GM18517 (cell line): ENCODE results near the gene CACNA1D.

ENCODE experiments used
- ATAC-seq: cut with Tn5 transposase; IDR thresholded peaks from one replicate; pipeline ENCODE4 v1.9.1; 2021; ENCODE audit warnings: mild to moderate bottlenecking, moderate library complexity; ENCODE audit not compliant: unreplicated experiment

CACNA1D gene

DNA sequence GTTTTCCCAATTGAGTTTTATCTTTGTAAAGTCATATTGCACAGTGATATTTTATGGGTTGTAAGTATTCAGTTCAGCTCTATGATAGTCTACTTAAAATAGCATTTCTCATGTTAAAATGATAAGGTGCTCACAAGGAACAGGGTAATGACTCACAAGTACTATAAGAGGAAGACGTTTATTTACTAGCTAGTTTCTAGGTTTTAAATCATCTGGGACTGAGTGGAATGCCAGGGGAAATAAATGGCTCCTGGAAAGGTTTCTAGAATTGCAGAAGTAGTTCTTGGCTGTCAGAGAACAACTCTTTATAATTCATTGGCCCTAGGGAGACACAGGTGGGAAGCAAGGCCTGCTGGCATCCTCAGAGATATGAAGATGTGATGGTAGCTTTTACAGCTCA lies 239.0 kb downstream of the CACNA1D start:
- no peak for ATAC-seq

DNA sequence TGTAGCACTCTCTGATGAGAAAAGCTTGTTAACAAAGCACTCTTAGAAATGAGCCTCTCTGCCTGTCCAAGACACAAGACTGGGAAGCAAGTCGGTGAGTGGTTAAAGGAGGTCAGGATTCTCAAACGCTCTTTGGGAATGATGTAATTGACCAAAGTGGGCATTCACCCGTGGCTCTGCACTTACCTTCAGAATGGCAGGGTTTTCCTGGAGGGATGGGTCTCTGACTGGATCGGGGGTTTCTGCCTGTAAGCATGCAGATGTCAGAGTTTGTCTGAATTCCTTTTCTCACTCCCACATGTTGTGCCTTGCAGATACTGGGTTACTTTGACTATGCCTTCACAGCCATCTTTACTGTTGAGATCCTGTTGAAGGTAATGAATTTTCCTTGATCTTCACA lies 245.6 kb downstream of the CACNA1D start:
- ATAC-seq = no peak

DNA sequence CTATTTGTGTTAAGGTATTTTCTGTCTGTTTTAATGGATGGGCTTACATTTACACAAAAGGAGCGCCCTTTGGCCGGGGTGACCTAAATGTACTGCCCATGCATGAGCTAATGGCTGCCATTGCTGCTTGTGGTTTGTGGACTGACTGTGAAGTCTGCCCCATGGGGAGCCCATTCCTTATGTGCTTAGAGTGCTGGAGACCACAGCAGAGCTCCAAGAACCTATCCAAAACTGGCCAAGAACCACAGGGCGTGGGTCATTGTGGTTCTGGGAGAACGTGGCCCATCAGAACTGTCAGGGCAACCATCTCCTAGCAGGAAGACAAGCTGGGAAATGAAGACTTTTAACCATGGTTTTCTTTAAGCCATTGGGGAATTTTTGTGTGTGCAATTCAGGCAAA lies 246.5 kb downstream of the CACNA1D start:
- ATAC-seq = no peak

DNA sequence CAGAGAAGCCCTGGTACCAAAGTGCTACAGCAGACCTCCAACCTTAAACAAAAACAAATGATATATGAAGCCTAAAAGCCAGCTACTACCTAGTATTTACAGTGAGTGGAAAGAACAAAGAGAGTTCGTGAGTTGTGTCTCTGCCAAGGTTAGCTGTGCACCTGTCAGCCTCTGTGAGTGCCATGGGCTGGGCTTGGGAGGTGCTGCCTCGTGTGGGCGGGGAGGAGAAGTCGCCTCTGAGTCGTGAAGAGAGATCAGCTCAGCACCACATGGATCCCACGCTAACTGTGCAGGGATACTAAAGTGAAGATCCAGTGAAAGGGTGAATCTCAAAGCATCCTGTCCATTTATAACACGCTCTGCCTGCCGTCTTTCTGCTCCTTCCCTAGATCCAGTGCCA lies 249.9 kb downstream of the CACNA1D start:
- no peak for ATAC-seq

DNA sequence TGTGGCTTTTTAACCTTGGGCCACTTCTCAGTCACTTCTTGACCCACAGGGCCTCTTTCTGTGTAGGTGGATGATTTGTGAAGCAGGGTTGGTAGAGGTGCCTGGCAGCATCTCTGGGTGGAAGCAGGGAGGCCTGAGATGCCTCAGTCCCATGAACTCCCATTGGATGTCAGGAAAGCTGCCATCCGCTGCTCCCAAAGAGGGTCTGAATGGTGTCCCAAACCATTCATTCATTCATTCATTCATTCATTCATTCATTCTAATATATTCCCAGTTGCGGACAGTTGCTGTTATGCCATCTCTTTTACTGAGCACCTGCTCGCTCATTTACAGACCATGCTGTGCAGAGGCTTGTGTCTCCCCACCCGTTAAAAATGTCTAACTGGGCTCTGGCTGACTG lies 253.1 kb downstream of the CACNA1D start:
- no peak for ATAC-seq

DNA sequence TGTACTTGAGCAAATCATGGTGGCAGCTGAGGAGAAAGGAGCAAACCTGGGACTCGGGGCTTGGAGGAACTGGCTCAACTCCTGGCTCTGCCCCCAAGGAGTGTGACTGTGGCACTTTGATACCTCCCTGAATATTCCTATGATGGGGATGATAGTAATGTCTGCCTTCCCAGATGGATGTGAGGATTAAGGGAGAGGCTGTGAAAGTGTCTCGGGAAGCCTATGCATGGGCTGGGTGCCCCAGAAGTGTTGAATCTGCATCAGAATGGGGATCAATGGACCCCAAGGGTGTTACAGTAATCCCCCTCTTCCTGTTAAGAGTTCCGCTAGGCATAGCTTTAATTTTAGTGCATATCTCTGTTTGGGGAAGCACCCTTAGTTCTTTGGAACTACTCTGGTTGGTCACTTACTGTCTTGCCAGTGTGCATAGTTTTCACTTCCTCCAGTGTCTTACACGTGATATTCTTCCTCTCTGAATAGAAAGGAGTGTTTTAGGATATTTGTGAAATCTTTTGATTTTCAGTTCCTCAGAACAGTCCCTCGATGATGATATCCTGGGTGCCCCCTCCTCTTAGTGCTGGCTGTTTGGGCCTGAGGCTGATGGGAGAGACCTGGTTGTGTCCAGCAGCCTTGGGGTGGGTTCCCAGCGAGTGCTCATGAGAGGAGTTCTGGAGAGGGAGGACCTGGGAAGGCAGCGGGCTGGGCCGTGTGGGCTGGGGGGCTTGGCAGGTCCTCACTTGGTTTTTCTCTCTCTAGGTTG lies 254.3 kb downstream of the CACNA1D start:
- ATAC-seq = peak; percentile 90

DNA sequence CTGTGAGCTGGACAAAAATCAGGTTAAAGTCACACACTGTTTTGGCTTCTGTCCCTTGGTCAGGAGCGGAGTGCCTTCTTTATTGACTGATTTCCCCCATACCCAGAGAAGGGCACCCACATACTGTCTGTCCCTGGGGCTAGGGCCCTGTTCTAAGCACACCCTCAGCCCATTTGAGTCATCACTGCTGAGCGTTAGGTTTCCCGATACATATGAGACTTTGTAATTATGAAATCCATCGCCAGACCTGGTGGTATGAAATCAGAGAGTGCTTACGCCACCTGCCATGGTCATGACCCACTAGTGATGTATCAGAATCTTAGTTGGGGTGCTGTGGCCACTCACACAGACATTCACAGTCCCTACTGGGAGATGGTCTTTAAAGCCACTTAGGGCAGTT lies 255.0 kb downstream of the CACNA1D start:
- no peak for ATAC-seq

DNA sequence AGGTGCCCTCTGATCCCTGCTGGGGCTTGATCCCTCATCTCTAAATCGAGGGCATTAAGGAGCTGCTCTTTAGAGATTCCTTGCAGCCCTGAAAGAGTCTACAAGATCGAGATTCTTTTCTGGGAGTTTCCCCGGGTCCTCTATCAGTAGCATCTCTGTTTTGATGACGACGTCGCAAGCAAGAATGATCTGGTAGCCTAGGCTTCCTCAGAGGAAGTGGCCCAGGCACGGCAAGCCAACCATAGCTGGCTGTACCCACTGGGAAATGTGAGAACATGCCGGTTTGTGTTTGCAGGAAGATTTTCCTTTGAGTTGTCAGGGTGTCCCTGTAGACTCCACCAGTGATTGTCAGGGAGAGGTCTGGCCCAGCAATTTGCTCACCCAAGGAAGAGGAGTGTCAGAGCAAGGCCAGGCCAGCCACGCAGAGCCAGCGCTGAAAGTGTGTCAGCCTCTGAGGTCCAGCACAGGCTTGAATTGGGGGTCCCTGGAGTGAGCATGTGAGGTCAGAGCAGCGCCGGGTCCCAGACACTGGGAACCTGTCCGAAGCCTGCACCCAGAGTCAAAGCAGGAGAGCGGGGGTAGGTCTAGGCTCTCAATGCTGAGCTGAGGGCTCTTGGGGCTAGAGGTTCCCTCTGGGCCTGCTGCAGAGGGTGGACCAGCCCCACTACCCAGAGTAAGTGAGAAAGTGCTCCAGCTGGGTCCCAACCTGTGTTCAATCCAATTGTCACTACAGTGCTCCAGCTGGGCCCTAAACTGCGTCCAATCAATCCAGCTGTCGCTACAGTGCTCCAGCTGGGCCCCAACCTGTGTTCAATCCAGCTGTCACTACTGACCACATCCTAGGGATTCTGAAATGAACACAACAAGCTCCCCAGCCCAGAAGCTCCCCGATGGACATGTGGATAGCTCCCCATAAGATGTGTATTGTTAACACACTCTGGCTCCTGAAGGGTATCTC lies 256.1 kb downstream of the CACNA1D start:
- ATAC-seq = no peak

DNA sequence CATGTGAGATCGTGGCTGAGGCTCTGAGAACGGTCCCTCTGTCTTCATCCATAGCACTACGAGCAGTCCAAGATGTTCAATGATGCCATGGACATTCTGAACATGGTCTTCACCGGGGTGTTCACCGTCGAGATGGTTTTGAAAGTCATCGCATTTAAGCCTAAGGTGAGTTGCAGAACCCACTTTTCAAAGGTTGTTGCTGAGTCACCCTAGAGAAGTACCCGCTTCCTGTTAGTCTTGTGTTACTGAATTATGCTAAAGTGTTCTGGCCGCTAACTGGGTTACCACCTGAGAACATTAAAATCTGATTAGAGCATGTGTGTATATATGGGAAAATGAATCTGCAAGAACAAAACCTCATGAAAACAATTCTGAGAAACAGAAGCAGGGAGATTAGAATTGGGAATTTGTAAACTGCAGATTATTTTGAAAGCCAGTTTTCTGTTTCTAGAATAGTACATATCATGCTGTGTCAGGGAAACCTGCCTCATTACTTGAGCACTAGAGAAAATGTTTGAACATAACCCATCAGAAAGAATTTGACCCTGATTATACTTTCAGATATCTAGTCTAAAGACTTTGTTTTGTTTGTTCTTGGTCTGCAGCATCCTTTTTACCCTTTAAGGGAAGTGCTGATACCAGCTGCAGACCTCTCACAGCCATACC lies 259.2 kb downstream of the CACNA1D start:
- peak; percentile 36 for ATAC-seq

DNA sequence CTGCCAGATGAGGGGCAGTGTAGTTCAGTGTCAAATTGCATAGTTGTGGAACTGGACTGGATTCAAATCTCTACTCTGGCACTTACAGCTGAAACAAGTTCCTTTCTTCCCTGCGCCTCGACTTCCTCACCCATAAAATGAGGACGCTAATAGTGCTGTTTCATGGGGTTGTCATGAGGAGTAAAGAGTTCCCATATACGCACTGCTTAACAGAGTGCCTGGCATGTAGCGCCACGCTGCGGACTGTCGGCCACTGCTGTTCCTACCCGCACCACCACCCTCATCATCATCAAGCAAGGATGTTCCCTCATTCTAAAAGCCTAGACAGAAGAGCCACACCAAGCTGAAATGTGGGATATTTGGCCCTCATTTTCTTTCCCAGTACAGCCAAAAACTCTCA lies 259.9 kb downstream of the CACNA1D start:
- no peak for ATAC-seq

DNA sequence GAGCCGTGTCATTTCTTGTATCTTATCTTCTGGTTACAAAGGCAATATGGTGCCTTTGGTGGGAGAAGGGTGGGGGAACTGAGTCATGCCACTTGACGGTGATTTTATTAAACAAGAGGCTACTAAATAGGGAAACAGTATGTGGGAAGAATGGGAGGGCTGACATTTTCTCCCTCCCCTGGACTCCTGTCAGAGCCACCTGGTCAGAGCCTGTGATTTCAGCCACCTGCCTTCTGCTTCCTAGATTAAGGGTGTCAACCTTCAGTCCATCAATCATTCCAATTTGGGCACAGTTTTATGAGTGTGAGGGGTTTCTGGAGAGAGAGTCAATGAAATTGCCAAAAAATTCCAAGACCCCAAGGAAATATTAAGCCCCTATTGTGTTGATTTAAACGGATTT lies 264.4 kb downstream of the CACNA1D start:
- ATAC-seq = no peak

DNA sequence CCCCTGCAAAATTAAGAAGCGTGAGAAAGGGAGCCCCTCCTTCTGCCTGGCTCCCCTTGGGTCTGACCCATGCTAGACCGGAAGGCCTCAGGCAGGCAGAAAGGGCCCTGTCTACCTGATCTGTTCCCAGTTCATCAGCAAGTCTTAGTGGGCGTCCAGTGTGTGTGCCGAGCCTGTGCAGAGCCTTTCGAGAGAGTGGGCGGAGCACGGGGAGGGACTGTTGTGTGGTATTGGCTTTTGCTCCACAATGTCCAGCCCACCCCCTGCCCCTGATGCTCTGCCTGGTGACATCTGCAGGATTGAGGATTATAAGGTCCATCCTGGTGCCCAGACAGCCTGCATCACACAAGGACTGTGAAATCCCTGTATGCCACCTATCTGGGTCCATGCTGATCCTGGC lies 268.9 kb downstream of the CACNA1D start:
- no peak for ATAC-seq

DNA sequence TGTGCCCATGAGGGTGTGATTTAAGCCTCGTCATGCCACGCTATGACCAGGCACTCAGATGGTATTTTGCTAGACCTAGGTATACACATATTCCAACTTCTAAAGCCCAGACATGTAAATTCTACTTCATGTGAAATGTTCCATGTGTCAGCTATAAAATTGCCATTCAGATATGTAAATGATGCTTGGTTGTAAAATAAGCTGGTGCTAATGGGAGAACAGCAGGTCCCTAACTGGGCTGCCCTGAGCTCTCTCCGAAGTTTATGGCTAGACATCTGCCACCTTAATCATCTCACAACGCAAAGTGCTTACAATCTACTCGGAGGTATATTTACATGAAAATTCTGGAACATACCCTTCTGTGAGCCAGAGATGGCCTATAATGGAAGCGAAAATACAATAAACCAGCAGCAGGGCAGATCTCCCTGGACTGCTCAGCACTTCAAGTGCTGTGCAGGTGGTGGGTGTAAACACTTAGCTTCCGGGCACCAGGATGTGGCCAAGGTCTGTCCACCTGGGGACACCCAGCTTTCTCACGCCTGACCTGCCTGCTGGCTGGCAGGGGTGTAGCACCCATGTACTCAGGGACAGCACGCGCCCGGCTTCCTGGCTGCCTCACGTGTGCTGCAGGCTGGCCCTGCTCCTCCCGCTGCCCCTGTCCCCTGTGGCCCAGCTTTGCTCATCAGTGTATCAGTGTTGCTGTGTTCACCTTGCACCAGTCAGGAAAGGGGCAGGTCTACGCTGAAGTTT lies 269.8 kb downstream of the CACNA1D start:
- ATAC-seq = no peak

DNA sequence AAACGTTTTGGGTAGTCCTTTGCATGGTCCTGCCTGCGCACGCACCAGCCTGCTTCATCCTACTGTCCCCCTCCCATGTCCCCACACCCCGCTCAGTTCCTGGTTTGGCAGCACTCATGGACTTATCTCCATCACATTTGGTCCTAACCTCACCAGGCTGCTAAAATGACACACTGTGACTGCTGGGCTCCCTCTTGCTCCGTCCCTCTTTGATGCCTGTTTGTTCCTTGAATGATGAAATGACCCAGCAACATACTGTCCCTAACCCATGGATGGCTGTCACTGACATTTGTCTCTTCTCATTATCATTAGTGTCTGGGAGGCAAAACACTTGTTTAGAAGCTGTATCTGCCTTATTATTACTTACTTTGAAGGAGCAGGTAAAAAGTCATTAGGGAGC lies 271.3 kb downstream of the CACNA1D start:
- ATAC-seq = no peak

DNA sequence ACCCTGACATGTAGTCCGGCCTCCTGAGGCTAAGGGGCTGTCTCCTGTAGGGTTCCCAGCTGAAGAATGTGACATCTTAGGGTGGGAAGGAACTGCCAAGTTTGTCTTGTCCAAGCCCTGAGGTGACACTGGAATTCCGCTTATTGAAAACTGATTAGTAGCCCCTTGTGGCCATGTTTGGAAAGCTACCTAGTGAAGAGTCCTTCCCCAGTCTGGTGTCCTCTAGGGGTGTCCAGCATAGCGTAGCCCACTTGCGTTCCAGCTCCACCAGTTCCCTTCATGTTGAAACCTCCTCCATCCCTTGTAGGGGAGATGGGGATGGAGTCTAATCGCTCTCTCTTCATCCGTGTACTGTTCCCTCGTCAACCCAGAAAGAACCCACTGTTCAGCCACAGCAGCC lies 272.3 kb downstream of the CACNA1D start:
- no peak for ATAC-seq

DNA sequence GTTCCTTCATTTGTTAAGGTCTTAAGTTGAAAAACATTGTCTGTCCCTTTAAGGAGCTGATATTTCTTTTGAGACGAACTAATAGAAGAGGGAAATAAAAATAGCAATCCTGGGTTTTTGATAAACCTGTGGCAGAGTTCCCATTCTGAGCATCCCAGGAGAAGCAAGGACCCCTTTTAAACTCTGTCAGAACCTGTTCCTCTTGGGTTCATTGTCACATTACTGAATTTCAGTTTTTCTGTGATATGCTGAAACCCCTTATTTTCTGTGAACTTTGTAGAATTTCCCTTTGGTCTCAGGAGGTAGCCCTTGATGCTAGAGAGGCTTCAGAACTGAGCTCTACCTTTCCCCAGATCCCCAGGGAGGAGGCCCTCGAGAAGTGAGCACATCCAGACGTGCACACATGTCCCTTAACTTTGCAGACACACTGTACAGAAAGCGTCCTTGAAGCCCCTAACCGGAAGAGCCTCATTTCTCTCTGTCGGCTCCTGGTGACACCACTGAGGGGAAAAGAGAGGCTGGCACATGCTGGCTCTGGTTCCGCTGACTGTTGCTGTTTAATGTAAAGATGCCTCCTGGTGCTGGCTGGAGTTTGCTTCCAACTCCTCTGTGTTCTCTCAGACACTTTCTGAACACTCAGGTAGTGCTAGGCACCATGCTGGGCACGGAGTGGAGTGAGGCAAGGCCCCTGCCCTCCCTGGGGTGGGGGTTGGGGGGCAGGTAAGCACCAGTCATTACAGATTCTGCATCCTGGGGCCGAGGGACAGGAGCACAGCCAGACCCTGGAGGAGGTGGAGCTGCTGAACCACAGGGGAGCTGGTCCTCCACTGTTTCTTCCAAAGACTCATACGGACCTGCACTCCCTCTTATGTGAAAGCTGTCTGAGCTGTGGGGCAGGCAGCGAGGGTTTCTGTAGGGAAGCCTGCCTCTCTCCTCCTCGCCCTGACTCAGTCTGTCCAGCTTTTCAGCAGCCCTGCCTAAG lies 274.4 kb downstream of the CACNA1D start:
- no peak for ATAC-seq

DNA sequence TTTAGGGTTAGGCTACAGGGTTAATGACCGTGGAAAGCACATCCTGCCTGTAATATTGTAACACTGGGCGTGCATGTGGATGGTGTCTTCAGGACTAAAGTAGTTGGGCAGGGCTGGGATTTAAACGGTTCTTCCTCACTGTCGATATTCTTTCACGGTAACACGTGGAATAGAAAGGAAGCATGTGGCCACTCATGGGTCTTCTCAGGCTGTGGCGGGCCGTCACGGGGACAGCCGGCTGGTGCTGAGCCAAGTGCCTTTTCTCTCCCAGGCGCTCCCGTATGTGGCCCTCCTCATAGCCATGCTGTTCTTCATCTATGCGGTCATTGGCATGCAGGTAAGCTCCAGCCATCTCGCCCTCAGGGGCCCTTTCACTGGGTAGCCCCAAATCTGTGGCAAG lies 278.2 kb downstream of the CACNA1D start:
- no peak for ATAC-seq

DNA sequence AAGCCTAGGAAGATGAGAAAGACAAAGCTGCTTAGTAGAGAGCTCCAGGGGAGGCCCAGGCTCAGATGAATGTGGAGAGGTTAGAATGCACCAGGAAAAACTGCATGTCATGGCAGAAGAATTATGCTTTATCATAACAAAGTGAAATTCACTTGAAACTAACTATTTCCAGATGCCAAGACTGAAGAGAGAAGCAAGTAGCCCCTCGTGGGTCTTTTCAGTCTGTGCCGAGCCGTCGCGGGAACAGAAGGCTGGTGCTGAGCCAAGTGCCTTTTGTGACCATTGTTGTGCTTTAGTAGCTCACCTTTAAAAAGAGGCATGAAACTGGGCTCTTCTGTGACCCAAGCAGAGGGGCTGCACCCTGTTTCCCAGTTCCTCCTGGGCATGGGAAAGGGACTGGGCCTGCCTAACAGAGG lies 278.6 kb downstream of the CACNA1D start:
- ATAC-seq = no peak

DNA sequence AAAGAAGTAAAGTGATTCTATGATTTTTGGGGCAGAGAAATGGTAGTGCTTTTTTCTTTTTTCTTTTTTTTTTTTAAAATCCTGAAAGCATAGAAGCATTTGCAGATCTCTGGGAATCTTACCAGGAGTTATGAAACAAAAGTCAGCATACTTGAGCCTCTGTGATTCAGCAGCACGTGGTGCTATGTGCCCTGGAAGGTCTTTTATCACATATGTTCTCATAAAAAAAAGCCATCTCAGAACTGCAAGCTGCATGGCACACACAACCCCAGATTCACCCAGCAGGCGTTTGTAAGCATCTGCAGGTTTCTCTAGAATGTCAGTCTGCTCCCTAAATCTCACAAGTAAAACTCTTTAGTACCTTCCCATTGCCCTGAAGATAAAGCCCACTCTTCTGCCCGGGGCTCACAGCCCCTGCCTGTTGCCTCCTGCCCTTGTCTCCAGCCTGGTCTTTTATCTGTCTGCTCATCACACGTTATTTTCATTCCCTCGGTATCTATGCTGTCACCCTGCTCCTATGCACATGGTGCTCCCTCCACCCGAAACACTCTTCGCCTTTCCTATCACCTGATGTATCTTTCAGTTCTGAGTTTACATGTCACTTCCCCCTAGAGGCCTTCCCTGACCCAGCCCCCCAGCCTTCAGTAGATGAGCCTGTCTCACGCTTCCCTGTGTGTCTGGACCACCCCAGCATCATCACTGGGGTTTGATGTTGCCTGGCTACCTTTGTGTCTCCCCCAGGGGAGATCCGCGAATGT lies 279.4 kb downstream of the CACNA1D start:
- ATAC-seq = peak; percentile 94
